Eye (tissue), 1 donor: ENCODE measurements around the gene C12orf57.

Experiments used
- DNase-seq: peaks from one replicate; pipeline ENCODE4 v3.0.0-alpha.2; 2015

C12orf57 gene

GRCh38 chr12:6919588-6919987 is 24.2 kb upstream of the C12orf57 start:
- DNase-seq = no peak

- DNase-seq = no peak
Observed at GRCh38 chr12:6921539-6921938, 22.3 kb upstream of the C12orf57 start.

GRCh38 chr12:6921996-6922946 is 21.6 kb upstream of the C12orf57 start:
- DNase-seq = no peak

GRCh38 chr12:6923003-6923732 is 20.7 kb upstream of the C12orf57 start:
- no peak for DNase-seq

DNA sequence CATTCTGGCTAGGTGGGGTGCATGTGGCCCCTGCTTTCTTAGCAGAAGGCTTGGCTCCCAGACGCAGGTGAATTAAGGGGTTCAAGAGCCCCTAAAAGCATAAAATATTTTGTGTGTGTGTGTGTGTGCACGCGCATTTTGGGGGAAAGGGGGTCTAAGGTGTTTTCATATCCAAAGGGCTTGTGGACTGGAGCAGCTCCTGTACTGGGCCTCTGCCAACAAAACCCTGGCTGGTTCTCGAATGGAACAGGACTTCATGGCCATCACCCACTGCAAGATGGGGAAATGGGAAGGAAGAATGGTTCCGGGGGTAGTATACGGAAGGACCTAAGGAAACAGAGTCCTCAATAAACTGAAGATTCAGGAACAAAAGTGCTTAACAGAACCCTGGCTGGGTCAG is 20.0 kb upstream of the C12orf57 start:
- no peak for DNase-seq

- no peak for DNase-seq
Observed at GRCh38 chr12:6925239-6925539, 18.6 kb upstream of the C12orf57 start.

GRCh38 chr12:6925540-6926279 is 18.1 kb upstream of the C12orf57 start:
- DNase-seq = peak; percentile 83

DNA sequence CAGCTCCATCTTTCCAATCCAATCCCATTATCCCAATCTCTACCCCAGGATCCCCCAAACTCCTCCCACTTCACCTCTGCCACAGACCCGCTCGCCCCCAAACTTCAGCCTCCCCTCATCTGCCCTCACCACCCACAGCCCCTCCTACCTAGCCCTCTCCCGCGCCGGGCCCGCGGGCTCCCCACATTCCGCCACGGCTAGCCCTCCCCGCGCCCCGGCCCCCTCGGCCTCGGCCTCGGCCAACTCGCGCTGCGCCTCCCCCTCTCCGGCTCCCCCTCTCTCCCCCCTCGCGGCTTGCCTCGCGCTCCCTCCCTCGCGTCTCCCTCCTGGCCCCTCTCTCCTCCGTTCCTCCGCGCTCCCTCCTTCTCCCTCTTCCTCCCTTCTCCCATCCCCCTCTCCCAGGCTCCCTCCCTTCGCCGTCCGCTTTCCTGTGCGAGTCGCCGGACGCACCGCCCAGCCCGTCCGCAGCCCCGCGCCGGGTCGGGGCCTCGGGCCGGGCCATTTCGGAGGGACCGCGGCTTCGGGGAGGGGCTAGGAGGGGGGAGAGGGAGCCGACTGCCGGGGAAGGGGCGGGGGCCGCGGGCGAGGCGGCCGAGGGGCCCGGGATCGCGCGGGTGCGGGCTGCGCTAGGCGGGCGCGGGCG is 16.3 kb upstream of the C12orf57 start, which contains the start of gene ATN1:
Gene ATN1, plus strand, starts transcription at position 581 of the 643 bp plus-strand sequence. CDS start 6,043 bp downstream, outside the sequence.
- DNase-seq = peak; percentile 96

- DNase-seq = peak; percentile 63
Observed at GRCh38 chr12:6928022-6928702, 15.7 kb upstream of the C12orf57 start.

DNA sequence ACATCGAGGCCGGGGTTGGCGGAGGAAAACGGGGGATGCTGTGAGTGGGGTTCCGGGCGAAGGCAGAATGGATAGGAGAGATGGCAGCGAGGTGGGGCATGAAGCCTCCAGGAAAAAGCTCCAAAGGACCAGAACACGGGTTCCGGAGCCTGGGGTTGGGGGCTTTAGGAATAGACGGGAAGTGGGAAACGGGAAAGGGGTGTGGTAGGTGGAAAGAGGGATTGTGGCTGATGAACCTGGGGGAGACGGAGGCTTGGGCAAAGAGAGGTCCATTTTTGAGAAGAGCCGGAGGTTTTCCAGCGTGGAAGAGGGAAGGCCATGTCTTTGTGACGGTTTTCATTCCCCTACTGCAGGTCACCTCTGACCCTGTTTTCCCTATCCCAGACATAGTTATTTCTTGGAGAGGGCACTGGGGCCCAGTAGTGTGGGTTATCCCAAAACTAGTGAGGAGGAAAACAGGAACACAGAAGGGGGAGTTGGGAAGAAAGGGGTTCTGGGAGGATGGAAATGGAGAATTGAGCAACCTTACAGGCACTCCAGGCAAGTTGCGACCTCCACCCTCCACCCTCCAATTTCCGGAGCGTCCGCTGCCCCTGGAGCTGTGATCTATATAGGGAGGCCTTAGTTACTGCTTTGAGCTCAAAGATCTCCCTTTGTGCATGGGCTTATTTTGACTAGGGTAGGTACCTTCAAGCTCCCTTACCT is 15.0 kb upstream of the C12orf57 start:
- DNase-seq = no peak

GRCh38 chr12:6929466-6930452 is 14.1 kb upstream of the C12orf57 start:
- no peak for DNase-seq

GRCh38 chr12:6932766-6933165 is 11.1 kb upstream of the C12orf57 start:
- no peak for DNase-seq

GRCh38 chr12:6934110-6934509 is 9.7 kb upstream of the C12orf57 start:
- DNase-seq = no peak

GRCh38 chr12:6935371-6936193 is 8.2 kb upstream of the C12orf57 start:
- no peak for DNase-seq

GRCh38 chr12:6936194-6936635 is 7.6 kb upstream of the C12orf57 start:
- DNase-seq = no peak

GRCh38 chr12:6936636-6937480 is 7.0 kb upstream of the C12orf57 start:
- peak; percentile 52 for DNase-seq

DNA sequence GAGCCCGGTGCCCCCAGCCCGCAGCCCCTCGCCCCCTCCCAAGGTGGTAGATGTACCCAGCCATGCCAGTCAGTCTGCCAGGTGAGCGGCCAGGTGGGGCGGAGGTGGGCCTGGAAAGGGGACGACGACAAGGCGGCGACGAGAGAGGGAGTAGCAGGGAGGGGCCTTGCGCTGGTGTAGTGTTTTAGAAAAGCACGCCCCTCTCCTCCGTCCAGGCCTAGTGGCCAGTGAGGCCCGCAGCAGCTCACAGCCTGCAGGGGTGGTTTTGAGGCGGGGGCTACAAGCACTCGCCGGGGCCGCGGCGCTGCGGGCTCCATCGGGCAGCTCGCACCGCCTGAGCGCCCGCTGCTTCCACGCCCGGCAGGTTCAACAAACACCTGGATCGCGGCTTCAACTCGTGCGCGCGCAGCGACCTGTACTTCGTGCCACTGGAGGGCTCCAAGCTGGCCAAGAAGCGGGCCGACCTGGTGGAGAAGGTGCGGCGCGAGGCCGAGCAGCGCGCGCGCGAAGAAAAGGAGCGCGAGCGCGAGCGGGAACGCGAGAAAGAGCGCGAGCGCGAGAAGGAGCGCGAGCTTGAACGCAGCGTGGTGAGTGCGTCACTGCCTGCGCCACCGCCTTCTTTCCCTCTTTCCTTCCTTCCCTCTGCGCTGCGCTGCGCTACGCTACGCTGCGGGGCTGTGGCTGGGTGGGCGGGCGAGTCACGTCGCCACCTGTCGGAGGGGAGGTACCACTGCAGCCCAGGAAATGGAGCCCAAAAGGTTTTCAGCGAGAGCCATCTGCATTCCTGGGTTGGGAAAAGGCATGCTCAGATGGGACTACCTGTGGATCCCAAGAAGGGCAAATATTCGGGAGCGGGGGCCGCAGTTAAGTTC is 6.1 kb upstream of the C12orf57 start:
- peak; percentile 98 for DNase-seq
